WTC11 (cell line): ENCODE results near the gene MCOLN1. TPM values are rescaled to one million over a fixed set of nuclear protein-coding genes. Genes with fewer than 3 reads are reported as not detected.
A peak's percentile ranks its signal among the peaks of the same experiment; 100 is the strongest.

ENCODE experiments used
- CREM ChIP-seq: sonication (generic); formaldehyde crosslinking; IDR thresholded peaks from 2 replicates; pipeline ENCODE4 v1.8.1; 2022; ENCODE audit warnings: mild to moderate bottlenecking, missing genetic modification reagents, moderate library complexity
- FOXK1 ChIP-seq: sonication (generic); formaldehyde crosslinking; IDR thresholded peaks from 2 replicates; pipeline ENCODE4 v1.8.0; 2022; ENCODE audit warnings: mild to moderate bottlenecking, moderate library complexity, missing genetic modification reagents
- GTF2I ChIP-seq: fragments of 250-450 bp; sonication (Bioruptor Pico); conservative IDR thresholded peaks from 2 replicates; pipeline ENCODE4 v1.4.0; 2021; ENCODE audit warnings: mild to moderate bottlenecking
- IRF2 ChIP-seq: sonication (generic); formaldehyde crosslinking; IDR thresholded peaks from 2 replicates; pipeline ENCODE4 v1.8.0; 2022; ENCODE audit warnings: low read depth, missing genetic modification reagents, borderline replicate concordance
- JUN ChIP-seq: sonication (generic); formaldehyde crosslinking; IDR thresholded peaks from 2 replicates; pipeline ENCODE4 v1.8.0; 2023; ENCODE audit warnings: mild to moderate bottlenecking, missing genetic modification reagents
- NR1H2 ChIP-seq: sonication (generic); formaldehyde crosslinking; IDR thresholded peaks from 2 replicates; pipeline ENCODE4 v1.9.0; 2021; ENCODE audit warnings: mild to moderate bottlenecking, moderate library complexity, missing genetic modification reagents
- NR3C1 ChIP-seq: sonication (generic); formaldehyde crosslinking; conservative IDR thresholded peaks from 2 replicates; pipeline ENCODE4 v1.8.1; 2023; ENCODE audit warnings: low read depth, mild to moderate bottlenecking, missing genetic modification reagents
- SP1 ChIP-seq: sonication (generic); formaldehyde crosslinking; conservative IDR thresholded peaks from 2 replicates; pipeline ENCODE4 v1.8.1; 2022; ENCODE audit warnings: missing genetic modification reagents
- TEAD1 ChIP-seq: sonication (generic); formaldehyde crosslinking; IDR thresholded peaks from 2 replicates; pipeline ENCODE4 v1.8.0; 2022; ENCODE audit warnings: mild to moderate bottlenecking, missing genetic modification reagents
- ZNF219 ChIP-seq: sonication (generic); formaldehyde crosslinking; IDR thresholded peaks from 2 replicates; pipeline ENCODE4 v1.8.0; 2023; ENCODE audit warnings: missing genetic modification reagents, mild to moderate bottlenecking, borderline replicate concordance
- ZNF396 ChIP-seq: fragments of 250-450 bp; sonication (Bioruptor Pico); IDR thresholded peaks from 2 replicates; pipeline ENCODE4 v1.8.0; 2021; ENCODE audit warnings: mild to moderate bottlenecking, moderate library complexity, borderline replicate concordance
- ZNF671 ChIP-seq: fragments of 250-450 bp; sonication (Bioruptor Pico); IDR thresholded peaks from 2 replicates; pipeline ENCODE4 v1.8.0; 2021; ENCODE audit warnings: mild to moderate bottlenecking
- total RNA-seq: library from RNA; stranded (reverse); gene quantifications from 3 replicates; pipeline ENCODE4 v1.2.3, GENCODE V29; 2021
- TF ChIP-seq, protein P1 (sequence below): fragments of 250-450 bp; sonication (Bioruptor Pico); conservative IDR thresholded peaks from 2 replicates; pipeline ENCODE4 v1.9.0; 2021; ENCODE audit warnings: mild to moderate bottlenecking
- TF ChIP-seq, protein P2 (sequence below): sonication (generic); formaldehyde crosslinking; IDR thresholded peaks from 2 replicates; pipeline ENCODE4 v1.8.0; 2022; ENCODE audit warnings: missing genetic modification reagents
- TF ChIP-seq, protein P3 (sequence below): sonication (generic); formaldehyde crosslinking; IDR thresholded peaks from 2 replicates; pipeline ENCODE4 v1.8.1; 2023; ENCODE audit warnings: mild to moderate bottlenecking, missing genetic modification reagents, moderate library complexity
- TF ChIP-seq, protein P4 (sequence below): sonication (generic); formaldehyde crosslinking; IDR thresholded peaks from 2 replicates; pipeline ENCODE4 v1.8.0; 2023; ENCODE audit warnings: missing genetic modification reagents
- TF ChIP-seq, protein P5 (sequence below): sonication (generic); formaldehyde crosslinking; IDR thresholded peaks from 2 replicates; pipeline ENCODE4 v1.8.1; 2023; ENCODE audit warnings: mild to moderate bottlenecking, missing genetic modification reagents
- TF ChIP-seq, protein P6 (sequence below): fragments of 250-450 bp; sonication (Bioruptor Pico); IDR thresholded peaks from 2 replicates; pipeline ENCODE4 v1.9.0; 2021; ENCODE audit warnings: mild to moderate bottlenecking
- TF ChIP-seq, protein P7 (sequence below): sonication (generic); formaldehyde crosslinking; conservative IDR thresholded peaks from 2 replicates; pipeline ENCODE4 v1.8.1; 2023; ENCODE audit warnings: mild to moderate bottlenecking, low read depth, missing genetic modification reagents, moderate library complexity
- TF ChIP-seq, protein P8 (sequence below): sonication (generic); formaldehyde crosslinking; IDR thresholded peaks from 2 replicates; pipeline ENCODE4 v1.8.1; 2022; ENCODE audit warnings: mild to moderate bottlenecking, missing genetic modification reagents, moderate library complexity, borderline replicate concordance
- TF ChIP-seq, protein P9 (sequence below): sonication (generic); formaldehyde crosslinking; IDR thresholded peaks from 2 replicates; pipeline ENCODE4 v1.8.1; 2022; ENCODE audit warnings: missing genetic modification reagents, borderline replicate concordance
- TF ChIP-seq, protein P10 (sequence below): fragments of 250-450 bp; sonication (Bioruptor Pico); IDR thresholded peaks from 2 replicates; pipeline ENCODE4 v1.9.0; 2021; ENCODE audit warnings: moderate library complexity, mild to moderate bottlenecking, inconsistent platforms, borderline replicate concordance

The MCOLN1 gene
- total RNA-seq, 1 experiment from 2014 or later, result 19.7 TPM

DNA sequence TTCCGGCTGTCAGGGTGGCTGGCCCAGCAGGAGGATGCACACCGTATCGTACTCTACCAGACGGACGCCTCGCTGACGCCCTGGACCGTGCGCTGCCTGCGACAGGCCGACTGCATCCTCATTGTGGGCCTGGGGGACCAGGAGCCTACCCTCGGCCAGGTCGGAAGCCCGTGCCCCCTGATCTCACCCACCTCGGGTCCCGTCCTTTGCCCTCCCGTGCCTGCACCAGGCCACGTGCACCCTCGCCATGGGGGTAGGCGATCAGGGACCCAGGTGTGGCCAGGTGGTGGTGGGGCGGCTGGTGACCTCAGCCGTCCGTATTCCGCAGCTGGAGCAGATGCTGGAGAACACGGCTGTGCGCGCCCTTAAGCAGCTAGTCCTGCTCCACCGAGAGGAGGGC is 32.1 kb downstream of the MCOLN1 start (continued):
- TF ChIP-seq IRF2 (0 out of 2 replicates have a peak, but pooled peaks have one; percentile 54), JUN (CRISPR knock-in tag) (no peak), ZNF671 (CRISPR knock-in tag) (no peak), NR3C1 (CRISPR knock-in tag) (no peak), FOXK1 (CRISPR knock-in tag) (0 out of 2 replicates have a peak, but pooled peaks have one; percentile 15), CREM (no peak), NR1H2 (CRISPR knock-in tag) (no peak), GTF2I (CRISPR knock-in tag) (no peak), TEAD1 (CRISPR knock-in tag) (no peak), ZNF219 (CRISPR knock-in tag) (no peak), ZNF396 (CRISPR knock-in tag) (no peak), SP1 (no peak)
- TF ChIP-seq, protein P1, sequence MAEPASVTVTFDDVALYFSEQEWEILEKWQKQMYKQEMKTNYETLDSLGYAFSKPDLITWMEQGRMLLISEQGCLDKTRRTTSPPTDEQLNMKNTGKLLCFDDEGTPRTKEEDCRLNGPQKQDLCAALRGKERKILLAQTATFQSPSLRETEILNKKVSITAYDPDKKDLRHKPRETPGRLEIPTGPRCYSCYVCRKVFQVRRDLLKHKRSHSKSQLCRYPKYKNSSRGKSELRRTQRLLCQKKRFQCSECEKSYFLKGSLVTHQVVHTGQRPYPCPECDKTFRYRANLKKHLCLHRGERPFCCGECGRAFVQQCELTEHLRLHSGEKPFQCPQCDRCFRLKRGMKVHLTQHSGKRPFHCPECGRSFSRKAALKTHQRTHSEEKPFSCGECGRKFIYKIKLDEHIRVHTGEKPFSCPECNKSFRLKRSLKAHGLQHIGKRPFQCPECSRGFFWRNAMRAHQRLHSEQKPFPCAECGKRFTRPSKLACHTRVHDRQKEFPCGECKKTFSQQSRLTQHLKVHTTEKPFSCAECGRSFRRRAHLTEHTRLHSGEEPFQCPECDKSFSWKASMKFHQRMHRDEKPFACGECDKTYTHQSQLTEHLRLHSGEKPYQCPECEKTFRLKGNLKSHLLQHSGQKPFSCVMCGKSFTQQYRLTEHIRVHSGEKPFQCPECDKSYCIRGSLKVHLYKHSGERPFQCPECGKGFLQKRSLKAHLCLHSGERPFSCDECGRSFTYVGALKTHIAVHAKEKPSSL (CRISPR knock-in tag), result no peak
- TF ChIP-seq, protein P2, sequence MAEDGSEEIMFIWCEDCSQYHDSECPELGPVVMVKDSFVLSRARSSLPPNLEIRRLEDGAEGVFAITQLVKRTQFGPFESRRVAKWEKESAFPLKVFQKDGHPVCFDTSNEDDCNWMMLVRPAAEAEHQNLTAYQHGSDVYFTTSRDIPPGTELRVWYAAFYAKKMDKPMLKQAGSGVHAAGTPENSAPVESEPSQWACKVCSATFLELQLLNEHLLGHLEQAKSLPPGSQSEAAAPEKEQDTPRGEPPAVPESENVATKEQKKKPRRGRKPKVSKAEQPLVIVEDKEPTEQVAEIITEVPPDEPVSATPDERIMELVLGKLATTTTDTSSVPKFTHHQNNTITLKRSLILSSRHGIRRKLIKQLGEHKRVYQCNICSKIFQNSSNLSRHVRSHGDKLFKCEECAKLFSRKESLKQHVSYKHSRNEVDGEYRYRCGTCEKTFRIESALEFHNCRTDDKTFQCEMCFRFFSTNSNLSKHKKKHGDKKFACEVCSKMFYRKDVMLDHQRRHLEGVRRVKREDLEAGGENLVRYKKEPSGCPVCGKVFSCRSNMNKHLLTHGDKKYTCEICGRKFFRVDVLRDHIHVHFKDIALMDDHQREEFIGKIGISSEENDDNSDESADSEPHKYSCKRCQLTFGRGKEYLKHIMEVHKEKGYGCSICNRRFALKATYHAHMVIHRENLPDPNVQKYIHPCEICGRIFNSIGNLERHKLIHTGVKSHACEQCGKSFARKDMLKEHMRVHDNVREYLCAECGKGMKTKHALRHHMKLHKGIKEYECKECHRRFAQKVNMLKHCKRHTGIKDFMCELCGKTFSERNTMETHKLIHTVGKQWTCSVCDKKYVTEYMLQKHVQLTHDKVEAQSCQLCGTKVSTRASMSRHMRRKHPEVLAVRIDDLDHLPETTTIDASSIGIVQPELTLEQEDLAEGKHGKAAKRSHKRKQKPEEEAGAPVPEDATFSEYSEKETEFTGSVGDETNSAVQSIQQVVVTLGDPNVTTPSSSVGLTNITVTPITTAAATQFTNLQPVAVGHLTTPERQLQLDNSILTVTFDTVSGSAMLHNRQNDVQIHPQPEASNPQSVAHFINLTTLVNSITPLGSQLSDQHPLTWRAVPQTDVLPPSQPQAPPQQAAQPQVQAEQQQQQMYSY (CRISPR knock-in tag), result no peak
- TF ChIP-seq, protein P3, sequence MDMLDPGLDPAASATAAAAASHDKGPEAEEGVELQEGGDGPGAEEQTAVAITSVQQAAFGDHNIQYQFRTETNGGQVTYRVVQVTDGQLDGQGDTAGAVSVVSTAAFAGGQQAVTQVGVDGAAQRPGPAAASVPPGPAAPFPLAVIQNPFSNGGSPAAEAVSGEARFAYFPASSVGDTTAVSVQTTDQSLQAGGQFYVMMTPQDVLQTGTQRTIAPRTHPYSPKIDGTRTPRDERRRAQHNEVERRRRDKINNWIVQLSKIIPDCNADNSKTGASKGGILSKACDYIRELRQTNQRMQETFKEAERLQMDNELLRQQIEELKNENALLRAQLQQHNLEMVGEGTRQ, result no peak
- TF ChIP-seq, protein P4, sequence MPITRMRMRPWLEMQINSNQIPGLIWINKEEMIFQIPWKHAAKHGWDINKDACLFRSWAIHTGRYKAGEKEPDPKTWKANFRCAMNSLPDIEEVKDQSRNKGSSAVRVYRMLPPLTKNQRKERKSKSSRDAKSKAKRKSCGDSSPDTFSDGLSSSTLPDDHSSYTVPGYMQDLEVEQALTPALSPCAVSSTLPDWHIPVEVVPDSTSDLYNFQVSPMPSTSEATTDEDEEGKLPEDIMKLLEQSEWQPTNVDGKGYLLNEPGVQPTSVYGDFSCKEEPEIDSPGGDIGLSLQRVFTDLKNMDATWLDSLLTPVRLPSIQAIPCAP (CRISPR knock-in tag), result no peak
- TF ChIP-seq, protein P5, sequence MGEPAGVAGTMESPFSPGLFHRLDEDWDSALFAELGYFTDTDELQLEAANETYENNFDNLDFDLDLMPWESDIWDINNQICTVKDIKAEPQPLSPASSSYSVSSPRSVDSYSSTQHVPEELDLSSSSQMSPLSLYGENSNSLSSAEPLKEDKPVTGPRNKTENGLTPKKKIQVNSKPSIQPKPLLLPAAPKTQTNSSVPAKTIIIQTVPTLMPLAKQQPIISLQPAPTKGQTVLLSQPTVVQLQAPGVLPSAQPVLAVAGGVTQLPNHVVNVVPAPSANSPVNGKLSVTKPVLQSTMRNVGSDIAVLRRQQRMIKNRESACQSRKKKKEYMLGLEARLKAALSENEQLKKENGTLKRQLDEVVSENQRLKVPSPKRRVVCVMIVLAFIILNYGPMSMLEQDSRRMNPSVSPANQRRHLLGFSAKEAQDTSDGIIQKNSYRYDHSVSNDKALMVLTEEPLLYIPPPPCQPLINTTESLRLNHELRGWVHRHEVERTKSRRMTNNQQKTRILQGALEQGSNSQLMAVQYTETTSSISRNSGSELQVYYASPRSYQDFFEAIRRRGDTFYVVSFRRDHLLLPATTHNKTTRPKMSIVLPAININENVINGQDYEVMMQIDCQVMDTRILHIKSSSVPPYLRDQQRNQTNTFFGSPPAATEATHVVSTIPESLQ (CRISPR knock-in tag), result no peak
- TF ChIP-seq, protein P6, sequence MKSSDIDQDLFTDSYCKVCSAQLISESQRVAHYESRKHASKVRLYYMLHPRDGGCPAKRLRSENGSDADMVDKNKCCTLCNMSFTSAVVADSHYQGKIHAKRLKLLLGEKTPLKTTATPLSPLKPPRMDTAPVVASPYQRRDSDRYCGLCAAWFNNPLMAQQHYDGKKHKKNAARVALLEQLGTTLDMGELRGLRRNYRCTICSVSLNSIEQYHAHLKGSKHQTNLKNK (CRISPR knock-in tag), result no peak
- TF ChIP-seq, protein P7, sequence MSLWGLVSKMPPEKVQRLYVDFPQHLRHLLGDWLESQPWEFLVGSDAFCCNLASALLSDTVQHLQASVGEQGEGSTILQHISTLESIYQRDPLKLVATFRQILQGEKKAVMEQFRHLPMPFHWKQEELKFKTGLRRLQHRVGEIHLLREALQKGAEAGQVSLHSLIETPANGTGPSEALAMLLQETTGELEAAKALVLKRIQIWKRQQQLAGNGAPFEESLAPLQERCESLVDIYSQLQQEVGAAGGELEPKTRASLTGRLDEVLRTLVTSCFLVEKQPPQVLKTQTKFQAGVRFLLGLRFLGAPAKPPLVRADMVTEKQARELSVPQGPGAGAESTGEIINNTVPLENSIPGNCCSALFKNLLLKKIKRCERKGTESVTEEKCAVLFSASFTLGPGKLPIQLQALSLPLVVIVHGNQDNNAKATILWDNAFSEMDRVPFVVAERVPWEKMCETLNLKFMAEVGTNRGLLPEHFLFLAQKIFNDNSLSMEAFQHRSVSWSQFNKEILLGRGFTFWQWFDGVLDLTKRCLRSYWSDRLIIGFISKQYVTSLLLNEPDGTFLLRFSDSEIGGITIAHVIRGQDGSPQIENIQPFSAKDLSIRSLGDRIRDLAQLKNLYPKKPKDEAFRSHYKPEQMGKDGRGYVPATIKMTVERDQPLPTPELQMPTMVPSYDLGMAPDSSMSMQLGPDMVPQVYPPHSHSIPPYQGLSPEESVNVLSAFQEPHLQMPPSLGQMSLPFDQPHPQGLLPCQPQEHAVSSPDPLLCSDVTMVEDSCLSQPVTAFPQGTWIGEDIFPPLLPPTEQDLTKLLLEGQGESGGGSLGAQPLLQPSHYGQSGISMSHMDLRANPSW (CRISPR knock-in tag), result no peak
- TF ChIP-seq, protein P8, sequence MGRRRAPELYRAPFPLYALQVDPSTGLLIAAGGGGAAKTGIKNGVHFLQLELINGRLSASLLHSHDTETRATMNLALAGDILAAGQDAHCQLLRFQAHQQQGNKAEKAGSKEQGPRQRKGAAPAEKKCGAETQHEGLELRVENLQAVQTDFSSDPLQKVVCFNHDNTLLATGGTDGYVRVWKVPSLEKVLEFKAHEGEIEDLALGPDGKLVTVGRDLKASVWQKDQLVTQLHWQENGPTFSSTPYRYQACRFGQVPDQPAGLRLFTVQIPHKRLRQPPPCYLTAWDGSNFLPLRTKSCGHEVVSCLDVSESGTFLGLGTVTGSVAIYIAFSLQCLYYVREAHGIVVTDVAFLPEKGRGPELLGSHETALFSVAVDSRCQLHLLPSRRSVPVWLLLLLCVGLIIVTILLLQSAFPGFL, result no peak
- TF ChIP-seq, protein P9, sequence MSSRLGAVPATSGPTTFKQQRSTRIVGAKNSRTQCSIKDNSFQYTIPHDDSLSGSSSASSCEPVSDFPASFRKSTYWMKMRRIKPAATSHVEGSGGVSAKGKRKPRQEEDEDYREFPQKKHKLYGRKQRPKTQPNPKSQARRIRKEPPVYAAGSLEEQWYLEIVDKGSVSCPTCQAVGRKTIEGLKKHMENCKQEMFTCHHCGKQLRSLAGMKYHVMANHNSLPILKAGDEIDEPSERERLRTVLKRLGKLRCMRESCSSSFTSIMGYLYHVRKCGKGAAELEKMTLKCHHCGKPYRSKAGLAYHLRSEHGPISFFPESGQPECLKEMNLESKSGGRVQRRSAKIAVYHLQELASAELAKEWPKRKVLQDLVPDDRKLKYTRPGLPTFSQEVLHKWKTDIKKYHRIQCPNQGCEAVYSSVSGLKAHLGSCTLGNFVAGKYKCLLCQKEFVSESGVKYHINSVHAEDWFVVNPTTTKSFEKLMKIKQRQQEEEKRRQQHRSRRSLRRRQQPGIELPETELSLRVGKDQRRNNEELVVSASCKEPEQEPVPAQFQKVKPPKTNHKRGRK (CRISPR knock-in tag), result no peak
- TF ChIP-seq, protein P10, sequence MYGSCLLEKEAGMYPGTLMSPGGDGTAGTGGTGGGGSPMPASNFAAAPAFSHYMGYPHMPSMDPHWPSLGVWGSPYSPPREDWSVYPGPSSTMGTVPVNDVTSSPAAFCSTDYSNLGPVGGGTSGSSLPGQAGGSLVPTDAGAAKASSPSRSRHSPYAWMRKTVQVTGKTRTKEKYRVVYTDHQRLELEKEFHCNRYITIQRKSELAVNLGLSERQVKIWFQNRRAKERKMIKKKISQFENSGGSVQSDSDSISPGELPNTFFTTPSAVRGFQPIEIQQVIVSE (CRISPR knock-in tag), result no peak
